ENCODE data around the gene P2RY6. TPM values are rescaled to one million over a fixed set of nuclear protein-coding genes. Genes with fewer than 3 reads are reported as not detected.

P2RY6 gene
- total RNA-seq, 2 experiments from 2014 or later = not detected

DNA sequence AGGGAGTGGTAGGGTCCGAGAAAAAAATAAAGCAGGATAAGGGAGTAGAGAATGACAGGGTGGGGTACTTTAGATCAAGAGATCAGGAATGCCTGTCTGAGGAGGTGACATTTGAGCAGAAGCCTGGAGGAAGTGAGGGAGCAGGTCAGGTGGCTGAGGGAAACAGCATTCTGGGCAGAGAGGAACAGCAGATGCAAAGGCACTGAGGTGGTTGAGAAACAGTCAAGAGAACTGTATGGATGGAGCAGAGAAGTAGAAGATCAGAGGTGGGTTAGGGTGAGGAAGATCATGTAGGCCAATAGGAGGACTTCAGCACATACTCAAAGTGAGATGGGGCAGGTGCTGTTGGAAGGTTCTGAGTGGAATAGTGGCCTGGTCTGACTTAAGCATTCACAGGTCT lies 44.3 kb downstream of the P2RY6 start:
- intact Hi-C loops (cut with DNase I, micrococcal nuclease) = no loop called here
- Histone ChIP-seq H3K9me3 (ENCODE audit: control insufficient read depth in 1 of 2, insufficient read depth in 1 of 2, low read length in 2 of 2) (no peaks in the 10 kb centered on the region), H3K4me1 (ENCODE audit: insufficient read depth, low read length) (peaks cover 3% of the 10 kb centered on the region), H3K36me3 (ENCODE audit: insufficient read depth, low read length) (no peaks in the 10 kb centered on the region), H3K27ac (ENCODE audit: low read depth in 1 of 2, low read length in 2 of 2) (no peak overlapping the region), H3K4me3 (ENCODE audit: low read length) (no peak overlapping the region), H3K27me3 (ENCODE audit: control insufficient read depth in 1 of 2, insufficient read depth in 2 of 2, low read length in 2 of 2) (no peaks in the 10 kb centered on the region)
- Mint-ChIP-seq H3K9me3 (no peaks in the 10 kb centered on the region), H3K36me3 (ENCODE audit: low read depth) (no peaks in the 10 kb centered on the region), H3K4me1 (ENCODE audit: low read depth) (peaks cover under 1% of the 10 kb centered on the region), H3K27ac (no peak overlapping the region), H3K4me3 (no peak overlapping the region), H3K27me3 (peaks cover 7% of the 10 kb centered on the region)
- ChIA-PET POLR2A (no interaction called here), CTCF (no interaction called here)
- DNase-seq (no peak), ATAC-seq (ENCODE audit: poor library complexity) (no peak)
- TF ChIP-seq, protein P1, sequence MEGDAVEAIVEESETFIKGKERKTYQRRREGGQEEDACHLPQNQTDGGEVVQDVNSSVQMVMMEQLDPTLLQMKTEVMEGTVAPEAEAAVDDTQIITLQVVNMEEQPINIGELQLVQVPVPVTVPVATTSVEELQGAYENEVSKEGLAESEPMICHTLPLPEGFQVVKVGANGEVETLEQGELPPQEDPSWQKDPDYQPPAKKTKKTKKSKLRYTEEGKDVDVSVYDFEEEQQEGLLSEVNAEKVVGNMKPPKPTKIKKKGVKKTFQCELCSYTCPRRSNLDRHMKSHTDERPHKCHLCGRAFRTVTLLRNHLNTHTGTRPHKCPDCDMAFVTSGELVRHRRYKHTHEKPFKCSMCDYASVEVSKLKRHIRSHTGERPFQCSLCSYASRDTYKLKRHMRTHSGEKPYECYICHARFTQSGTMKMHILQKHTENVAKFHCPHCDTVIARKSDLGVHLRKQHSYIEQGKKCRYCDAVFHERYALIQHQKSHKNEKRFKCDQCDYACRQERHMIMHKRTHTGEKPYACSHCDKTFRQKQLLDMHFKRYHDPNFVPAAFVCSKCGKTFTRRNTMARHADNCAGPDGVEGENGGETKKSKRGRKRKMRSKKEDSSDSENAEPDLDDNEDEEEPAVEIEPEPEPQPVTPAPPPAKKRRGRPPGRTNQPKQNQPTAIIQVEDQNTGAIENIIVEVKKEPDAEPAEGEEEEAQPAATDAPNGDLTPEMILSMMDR (IDR thresholded peaks at IDR 0.05) = no peak

GRCh38 chr11:73317373-73317772 lies 45.2 kb downstream of the P2RY6 start:
- Histone ChIP-seq H3K36me3 (ENCODE audit: insufficient read depth, low read length) (no peaks in the 10 kb centered on the region), H3K27me3 (ENCODE audit: control insufficient read depth in 1 of 2, insufficient read depth in 2 of 2, low read length in 2 of 2) (no peaks in the 10 kb centered on the region), H3K4me3 (ENCODE audit: low read length) (no peak overlapping the region), H3K9me3 (ENCODE audit: control insufficient read depth in 1 of 2, insufficient read depth in 1 of 2, low read length in 2 of 2) (no peaks in the 10 kb centered on the region), H3K4me1 (ENCODE audit: insufficient read depth, low read length) (peaks cover 8% of the 10 kb centered on the region), H3K27ac (ENCODE audit: low read depth in 1 of 2, low read length in 2 of 2) (no peak overlapping the region)
- ChIA-PET POLR2A (no interaction called here), CTCF (no interaction called here)
- no peaks in the 10 kb centered on the region for H3K36me3 Mint-ChIP-seq (ENCODE audit: low read depth)
- peaks cover 7% of the 10 kb centered on the region for H3K27me3 Mint-ChIP-seq
- intact Hi-C loops (cut with DNase I, micrococcal nuclease) = no loop called here
- H3K4me1 Mint-ChIP-seq (ENCODE audit: low read depth) = peaks cover 10% of the 10 kb centered on the region
- TF ChIP-seq, protein P1 (IDR thresholded peaks at IDR 0.05) = no peak
- no peak for ATAC-seq (ENCODE audit: poor library complexity)
- H3K9me3 Mint-ChIP-seq = no peaks in the 10 kb centered on the region
- no peak overlapping the region for H3K27ac Mint-ChIP-seq
- no peak for DNase-seq
- no peak overlapping the region for H3K4me3 Mint-ChIP-seq

- Mint-ChIP-seq H3K9me3 (no peaks in the 10 kb centered on the region), H3K4me1 (ENCODE audit: low read depth) (peaks cover 10% of the 10 kb centered on the region), H3K4me3 (no peak overlapping the region), H3K36me3 (ENCODE audit: low read depth) (no peaks in the 10 kb centered on the region), H3K27ac (no peak overlapping the region), H3K27me3 (peaks cover 7% of the 10 kb centered on the region)
- H3K36me3 ChIP-seq (ENCODE audit: insufficient read depth, low read length) = no peaks in the 10 kb centered on the region
- TF ChIP-seq, protein P1 (IDR thresholded peaks at IDR 0.05) = no peak
- ATAC-seq (ENCODE audit: poor library complexity) (no peak), DNase-seq (no peak)
- POLR2A ChIA-PET = no interaction called here
- H3K4me3 ChIP-seq (ENCODE audit: low read length) = no peak overlapping the region
- H3K9me3 ChIP-seq (ENCODE audit: control insufficient read depth in 1 of 2, insufficient read depth in 1 of 2, low read length in 2 of 2) = no peaks in the 10 kb centered on the region
- intact Hi-C loops (cut with DNase I, micrococcal nuclease) = no loop called here
- CTCF ChIA-PET = no interaction called here
- H3K27ac ChIP-seq (ENCODE audit: low read depth in 1 of 2, low read length in 2 of 2) = no peak overlapping the region
- H3K27me3 ChIP-seq (ENCODE audit: control insufficient read depth in 1 of 2, insufficient read depth in 2 of 2, low read length in 2 of 2) = no peaks in the 10 kb centered on the region
- peaks cover 8% of the 10 kb centered on the region for H3K4me1 ChIP-seq (ENCODE audit: insufficient read depth, low read length)
Measured at GRCh38 chr11:73317803-73318202, 45.7 kb downstream of the P2RY6 start.
